ENCODE data around the gene UGT1A8.
"Not testable (repeated sequence)": the region's sequence is repeated elsewhere in the genome, so short reads cannot be mapped to it uniquely, and the experiment has no call there.

UGT1A8 gene

DNA sequence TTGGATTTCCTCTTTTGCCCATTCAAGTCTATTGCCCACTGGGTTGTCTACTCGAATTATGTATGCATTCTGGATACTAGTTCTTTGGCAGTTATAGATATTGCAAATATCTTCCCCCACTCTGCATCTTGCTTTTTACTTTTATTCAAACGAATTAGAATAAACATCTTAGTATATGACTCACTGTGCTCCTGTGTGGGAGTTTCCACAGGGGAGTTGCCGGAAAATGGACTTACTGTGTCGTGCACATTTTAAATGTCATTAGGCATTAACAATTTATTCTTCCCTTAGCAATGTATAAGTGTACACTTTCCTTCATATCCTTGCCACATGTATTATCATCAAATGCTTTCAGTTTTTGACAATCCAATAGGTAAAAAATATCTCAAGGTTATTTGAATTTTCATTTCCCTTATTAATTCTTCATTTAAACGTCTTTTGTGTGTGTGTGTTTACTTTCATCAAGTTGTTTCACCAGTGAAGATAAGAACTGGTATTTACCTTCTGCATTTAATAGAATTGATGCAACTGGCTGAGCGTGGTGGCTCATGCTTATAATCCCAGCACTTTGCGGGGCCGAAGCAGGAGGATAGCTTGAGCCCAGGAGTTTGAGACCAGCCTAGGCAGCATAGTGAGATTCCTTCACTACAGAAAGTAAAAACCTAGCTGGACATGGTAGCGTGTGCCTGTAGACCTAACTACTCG is 90.7 kb downstream of the UGT1A8 start:
- H3K4me3 Mint-ChIP-seq: no peak overlapping the region
- DNase-seq: no peak
- no peaks in the 10 kb centered on the region for H3K4me1 Mint-ChIP-seq (ENCODE audit: low read depth)
- H3K36me3 Mint-ChIP-seq (ENCODE audit: low read depth): no peaks in the 10 kb centered on the region
- H3K27ac Mint-ChIP-seq: no peak overlapping the region
- peaks cover 22% of the 10 kb centered on the region for H3K27me3 Mint-ChIP-seq
- H3K9me3 Mint-ChIP-seq: peaks cover 2% of the 10 kb centered on the region

DNA sequence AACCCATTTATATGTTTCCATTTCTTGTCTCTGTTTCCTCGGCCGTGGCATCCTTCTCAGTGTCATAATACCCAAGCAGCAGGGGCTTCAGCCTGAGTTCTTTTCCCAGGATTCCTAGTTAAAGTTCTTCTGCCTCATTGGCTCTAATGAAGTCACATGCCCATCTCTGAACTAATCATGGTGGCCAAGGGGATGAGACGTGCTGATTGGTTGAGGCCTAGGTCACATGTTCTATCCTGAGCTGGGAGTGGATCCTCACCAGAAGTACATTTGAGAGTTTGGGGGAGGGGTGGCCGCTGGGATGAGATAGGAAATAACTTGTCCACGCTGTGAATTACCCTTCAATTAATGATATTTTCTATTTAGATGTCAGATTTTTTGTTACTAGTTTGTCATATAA is 91.5 kb downstream of the UGT1A8 start:
- no peak for DNase-seq
- Mint-ChIP-seq H3K36me3 (ENCODE audit: low read depth) (no peaks in the 10 kb centered on the region), H3K27ac (no peak overlapping the region), H3K9me3 (no peaks in the 10 kb centered on the region), H3K4me3 (no peak overlapping the region), H3K4me1 (ENCODE audit: low read depth) (no peaks in the 10 kb centered on the region), H3K27me3 (peaks cover 29% of the 10 kb centered on the region)

DNA sequence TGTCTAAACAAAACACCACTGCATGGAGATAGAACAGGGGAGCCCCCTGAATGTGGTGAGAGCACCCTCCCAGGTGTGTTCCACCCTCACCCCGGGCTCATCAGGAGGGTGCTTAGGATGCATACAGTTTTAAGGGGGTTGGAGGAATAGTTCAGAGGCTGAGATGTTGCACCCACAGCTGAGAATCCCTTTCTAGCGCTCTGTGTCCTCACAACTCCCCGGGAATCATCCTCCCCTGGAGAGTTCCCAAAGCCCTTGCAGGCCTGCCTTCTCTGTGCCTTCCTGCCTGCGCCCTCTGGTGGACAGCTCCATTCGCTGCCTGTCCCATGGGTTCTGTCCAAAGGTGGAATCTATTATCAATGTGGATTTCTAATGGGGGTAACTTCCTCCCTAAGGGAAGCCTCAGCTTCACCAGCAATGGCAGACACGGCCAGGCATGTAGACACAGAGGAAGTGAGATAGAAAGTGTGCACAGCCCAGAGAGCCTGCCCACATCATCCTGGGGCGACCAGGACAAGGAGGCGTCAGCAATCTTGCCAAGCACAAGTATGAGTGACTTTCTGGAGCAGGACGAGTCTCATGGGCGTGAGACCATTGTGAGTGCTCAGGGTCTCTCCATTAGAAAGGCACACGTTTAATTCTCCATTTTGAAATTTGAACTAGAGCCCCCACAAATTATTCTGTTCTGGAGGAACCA is 94.0 kb downstream of the UGT1A8 start:
- H3K27me3 Mint-ChIP-seq: peaks cover 37% of the 10 kb centered on the region
- no peak overlapping the region for H3K4me3 Mint-ChIP-seq
- no peak overlapping the region for H3K27ac Mint-ChIP-seq
- H3K4me1 Mint-ChIP-seq (ENCODE audit: low read depth): peaks cover 2% of the 10 kb centered on the region
- no peaks in the 10 kb centered on the region for H3K36me3 Mint-ChIP-seq (ENCODE audit: low read depth)
- H3K9me3 Mint-ChIP-seq: no peaks in the 10 kb centered on the region
- peak; percentile 73 for DNase-seq

- Mint-ChIP-seq H3K9me3 (no peaks in the 10 kb centered on the region), H3K27ac (no peak within 1 kb of the TSS), H3K27me3 (peaks cover 46% of the 10 kb centered on the region), H3K36me3 (ENCODE audit: low read depth) (no peaks in the 10 kb centered on the region), H3K4me1 (ENCODE audit: low read depth) (peaks cover 2% of the 10 kb centered on the region), H3K4me3 (no peak within 1 kb of the TSS)
- no peak for DNase-seq
Observed at GRCh38 chr2:233712611-233713261, 95.3 kb downstream of the UGT1A8 start, which contains the start of gene UGT1A5. Gene UGT1A5, plus strand, starts transcription at chr2:233712907. Its CDS starts 85 bp downstream, at chr2:233712992.

GRCh38 chr2:233713262-233713615 is 95.8 kb downstream of the UGT1A8 start:
- Mint-ChIP-seq H3K4me1 (ENCODE audit: low read depth) (peaks cover 2% of the 10 kb centered on the region), H3K4me3 (no peak overlapping the region), H3K36me3 (ENCODE audit: low read depth) (no peaks in the 10 kb centered on the region), H3K27me3 (peaks cover 48% of the 10 kb centered on the region), H3K27ac (no peak overlapping the region), H3K9me3 (no peaks in the 10 kb centered on the region)
- DNase-seq: no peak

GRCh38 chr2:233714121-233714520 is 96.7 kb downstream of the UGT1A8 start:
- Mint-ChIP-seq H3K4me1 (ENCODE audit: low read depth) (peaks cover 2% of the 10 kb centered on the region), H3K9me3 (no peaks in the 10 kb centered on the region), H3K27ac (no peak overlapping the region), H3K27me3 (peaks cover 49% of the 10 kb centered on the region), H3K4me3 (no peak overlapping the region), H3K36me3 (ENCODE audit: low read depth) (no peaks in the 10 kb centered on the region)
- no peak for DNase-seq

DNA sequence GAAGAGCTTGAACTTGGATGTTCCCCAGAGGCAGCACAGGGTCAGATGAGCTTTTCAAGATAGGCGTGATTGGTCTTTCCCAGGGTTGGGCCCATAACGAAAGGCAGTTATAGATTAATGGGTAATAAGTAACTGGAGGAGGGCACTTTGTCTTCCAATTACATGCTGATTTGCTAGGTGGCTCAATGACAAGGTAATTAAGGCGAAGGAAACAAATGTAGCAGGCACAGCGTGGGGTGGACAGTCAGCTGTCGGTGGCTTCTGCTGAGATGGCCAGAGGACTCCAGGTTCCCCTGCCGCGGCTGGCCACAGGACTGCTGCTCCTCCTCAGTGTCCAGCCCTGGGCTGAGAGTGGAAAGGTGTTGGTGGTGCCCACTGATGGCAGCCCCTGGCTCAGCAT is 101.1 kb downstream of the UGT1A8 start, which contains the start of gene UGT1A4:
UGT1A4 (plus strand) TSS at position 185 of the 400 bp plus-strand sequence; CDS start at position 270, 85 bp downstream.
- Mint-ChIP-seq H3K27me3 (peaks cover 44% of the 10 kb centered on the region), H3K4me3 (no peak within 1 kb of the TSS), H3K4me1 (ENCODE audit: low read depth) (peaks cover 2% of the 10 kb centered on the region), H3K9me3 (no peaks in the 10 kb centered on the region), H3K36me3 (ENCODE audit: low read depth) (no peaks in the 10 kb centered on the region), H3K27ac (no peak within 1 kb of the TSS)
- no peak for DNase-seq

DNA sequence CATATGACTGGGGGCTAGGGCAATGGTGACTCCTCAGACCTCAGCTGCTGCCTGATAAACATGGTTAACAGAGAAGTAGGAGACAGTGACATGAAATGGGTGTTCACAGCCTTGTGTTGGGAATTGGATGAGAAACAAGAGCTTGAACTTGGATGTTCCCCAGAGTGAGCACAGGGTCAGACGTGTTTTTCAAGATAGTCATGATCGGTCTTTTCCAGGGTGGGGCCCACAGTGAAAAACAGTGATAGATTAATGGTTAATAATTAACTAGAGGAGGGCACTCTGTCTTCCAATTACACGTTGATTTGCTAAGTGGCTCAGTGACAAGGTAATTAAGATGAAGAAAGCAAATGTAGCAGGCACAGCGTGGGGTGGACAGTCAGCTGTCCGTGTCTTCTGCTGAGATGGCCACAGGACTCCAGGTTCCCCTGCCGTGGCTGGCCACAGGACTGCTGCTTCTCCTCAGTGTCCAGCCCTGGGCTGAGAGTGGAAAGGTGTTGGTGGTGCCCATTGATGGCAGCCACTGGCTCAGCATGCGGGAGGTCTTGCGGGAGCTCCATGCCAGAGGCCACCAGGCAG is 111.4 kb downstream of the UGT1A8 start, which contains the start of gene UGT1A3:
UGT1A3 (plus strand) TSS at position 320 of the 579 bp plus-strand sequence; CDS start at position 405, 85 bp downstream.
- no peak for DNase-seq
- Mint-ChIP-seq H3K4me1 (ENCODE audit: low read depth) (no peaks in the 10 kb centered on the region), H3K36me3 (ENCODE audit: low read depth) (no peaks in the 10 kb centered on the region), H3K9me3 (no peaks in the 10 kb centered on the region), H3K27ac (no peak within 1 kb of the TSS), H3K27me3 (peaks cover 17% of the 10 kb centered on the region), H3K4me3 (no peak within 1 kb of the TSS)

- not testable (repeated sequence) for H3K9me3 Mint-ChIP-seq; DNase-seq; H3K4me3 Mint-ChIP-seq; H3K27ac Mint-ChIP-seq; H3K4me1 Mint-ChIP-seq (ENCODE audit: low read depth); H3K36me3 Mint-ChIP-seq (ENCODE audit: low read depth)
- H3K27me3 Mint-ChIP-seq: peaks cover 39% of the 10 kb centered on the region
Observed at GRCh38 chr2:233736868-233737653, 119.6 kb downstream of the UGT1A8 start.

DNA sequence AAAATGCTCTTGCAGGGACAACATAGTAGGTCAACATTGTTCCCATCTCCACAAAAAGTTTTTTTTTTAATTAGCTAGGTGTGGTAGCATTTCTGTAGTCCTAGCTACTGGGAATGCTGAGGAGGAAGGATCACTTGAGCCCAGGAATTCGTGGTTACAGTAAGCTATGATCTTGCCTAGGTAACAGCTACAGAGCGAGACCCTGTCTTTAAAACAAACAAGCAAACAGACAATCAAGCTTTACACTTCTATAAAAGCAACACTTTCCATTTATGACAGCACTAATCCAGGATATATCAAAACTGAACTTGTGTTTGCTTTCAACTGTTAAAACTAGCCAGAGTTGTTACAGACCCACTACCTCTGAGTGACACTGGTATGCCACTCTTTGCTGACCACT is 123.4 kb downstream of the UGT1A8 start:
- Mint-ChIP-seq H3K27ac (no peak overlapping the region), H3K4me1 (ENCODE audit: low read depth) (no peaks in the 10 kb centered on the region), H3K27me3 (peaks cover 35% of the 10 kb centered on the region), H3K4me3 (no peak overlapping the region), H3K36me3 (ENCODE audit: low read depth) (no peaks in the 10 kb centered on the region), H3K9me3 (no peaks in the 10 kb centered on the region)
- DNase-seq: no peak

- Mint-ChIP-seq H3K27me3 (peaks cover 34% of the 10 kb centered on the region), H3K4me1 (ENCODE audit: low read depth) (no peaks in the 10 kb centered on the region), H3K27ac (no peak overlapping the region), H3K36me3 (ENCODE audit: low read depth) (no peaks in the 10 kb centered on the region), H3K9me3 (no peaks in the 10 kb centered on the region), H3K4me3 (no peak overlapping the region)
- no peak for DNase-seq
Observed at GRCh38 chr2:233743464-233744259, 126.2 kb downstream of the UGT1A8 start.

DNA sequence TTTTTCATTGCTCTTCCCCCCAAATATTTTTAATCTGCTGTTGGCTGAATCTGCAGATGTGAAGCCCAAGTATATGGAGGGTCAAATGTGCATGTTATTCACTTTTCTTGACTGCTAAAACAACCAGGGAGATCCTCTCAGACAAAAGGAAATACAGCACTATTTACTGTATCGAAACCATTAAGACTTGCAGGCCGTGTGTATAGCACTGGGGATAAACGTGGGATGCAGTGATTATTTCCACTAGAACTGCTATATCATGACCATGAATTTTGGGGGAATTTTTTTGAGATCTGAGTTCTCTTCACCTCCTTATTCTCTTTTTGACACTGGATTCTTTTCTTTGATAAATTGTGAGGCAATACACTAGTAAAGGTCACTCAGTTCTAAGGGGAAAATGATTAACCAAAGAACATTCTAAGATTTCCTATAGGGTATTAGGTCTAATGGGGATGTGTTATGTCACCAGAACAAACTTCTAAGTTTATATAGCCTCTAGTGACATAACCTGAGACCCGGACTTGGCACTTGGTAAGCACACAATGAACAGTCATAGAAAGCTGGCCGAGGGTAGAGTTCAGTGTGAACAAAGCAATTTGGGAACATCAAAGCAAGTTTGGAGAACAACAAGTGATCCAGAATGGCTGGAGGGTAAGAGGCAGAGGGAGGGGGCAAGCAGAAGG is 127.8 kb downstream of the UGT1A8 start:
- DNase-seq: no peak
- Mint-ChIP-seq H3K9me3 (peaks cover 6% of the 10 kb centered on the region), H3K36me3 (ENCODE audit: low read depth) (no peaks in the 10 kb centered on the region), H3K4me3 (no peak overlapping the region), H3K27me3 (peaks cover 34% of the 10 kb centered on the region), H3K27ac (no peak overlapping the region), H3K4me1 (ENCODE audit: low read depth) (no peaks in the 10 kb centered on the region)

GRCh38 chr2:233745838-233746237 is 128.4 kb downstream of the UGT1A8 start:
- H3K9me3 Mint-ChIP-seq; DNase-seq; H3K4me1 Mint-ChIP-seq (ENCODE audit: low read depth); H3K36me3 Mint-ChIP-seq (ENCODE audit: low read depth); H3K27ac Mint-ChIP-seq; H3K4me3 Mint-ChIP-seq: not testable (repeated sequence)
- peaks cover 33% of the 10 kb centered on the region for H3K27me3 Mint-ChIP-seq

Data from activated T-cell treated with anti-CD3 and anti-CD28 coated beads, Interleukin-2, amount 50 U/mL, for 24 hours (primary cell).